Activated T-cell treated with anti-CD3 and anti-CD28 coated beads, Interleukin-2, amount 50 U/mL, for 4 hours (primary cell): Measurements from ENCODE around the gene TMEM39A. TPM values are rescaled to one million over a fixed set of nuclear protein-coding genes. Genes with fewer than 3 reads are reported as not detected.

Experiments
- ATAC-seq, 2 donors: fragments of 200-7000 bp; cut with Tn5 transposase; one replicate each; pipeline ENCODE4 v1.10.0; 2021
- DNase-seq: peaks from one replicate; pipeline ENCODE4 v3.0.0-alpha.2; 2020
- H3K27me3 Mint-ChIP-seq: one replicate; pipeline ENCODE4 v1.8.0; 2021; ENCODE audit warnings: low read depth, mixed read lengths
- H3K36me3 Mint-ChIP-seq: one replicate; pipeline ENCODE4 v1.8.0; 2022; ENCODE audit warnings: mixed read lengths; ENCODE audit not compliant: insufficient read depth
- H3K4me1 Mint-ChIP-seq: one replicate; pipeline ENCODE4 v1.8.0; 2021; ENCODE audit warnings: low read depth, mixed read lengths
- H3K4me3 Mint-ChIP-seq: one replicate; pipeline ENCODE4 v1.8.0; 2021; ENCODE audit warnings: mild to moderate bottlenecking, moderate library complexity, mixed read lengths
- H3K9me3 Mint-ChIP-seq: one replicate; pipeline ENCODE4 v1.8.0; 2021; ENCODE audit warnings: mixed read lengths
- total RNA-seq, 3 donors: library from RNA; stranded (reverse); gene quantifications; one replicate each; pipeline ENCODE4 v1.2.1, GENCODE V29; 2021

TMEM39A gene
- total RNA-seq, 3 donors from 2014 or later = 44.2 to 53.2 (median 45.4) TPM

GRCh38 chr3:119396870-119397269 is 66.5 kb downstream of the TMEM39A start:
- ATAC-seq (no peak), DNase-seq (no peak)
- no peak overlapping the region for H3K4me3 Mint-ChIP-seq
- H3K36me3 Mint-ChIP-seq = peaks cover 34% of the 10 kb centered on the region
- no peaks in the 10 kb centered on the region for H3K9me3 Mint-ChIP-seq
- H3K27me3 Mint-ChIP-seq = no peaks in the 10 kb centered on the region
- peaks cover 9% of the 10 kb centered on the region for H3K4me1 Mint-ChIP-seq

GRCh38 chr3:119395923-119396358 is 67.5 kb downstream of the TMEM39A start:
- no peaks in the 10 kb centered on the region for H3K9me3 Mint-ChIP-seq
- no peaks in the 10 kb centered on the region for H3K27me3 Mint-ChIP-seq
- DNase-seq (no peak), ATAC-seq (peak in 1 of 2 donors; percentile 10)
- peaks cover 34% of the 10 kb centered on the region for H3K36me3 Mint-ChIP-seq
- no peak overlapping the region for H3K4me3 Mint-ChIP-seq
- peaks cover 9% of the 10 kb centered on the region for H3K4me1 Mint-ChIP-seq

- H3K4me3 Mint-ChIP-seq = no peak overlapping the region
- H3K4me1 Mint-ChIP-seq = no peaks in the 10 kb centered on the region
- ATAC-seq = no peak
- no peaks in the 10 kb centered on the region for H3K27me3 Mint-ChIP-seq
- DNase-seq = no peak
- H3K9me3 Mint-ChIP-seq = no peaks in the 10 kb centered on the region
- H3K36me3 Mint-ChIP-seq = peaks cover 41% of the 10 kb centered on the region
Measured at GRCh38 chr3:119388577-119388976, 74.8 kb downstream of the TMEM39A start.

GRCh38 chr3:119382134-119382533 is 81.3 kb downstream of the TMEM39A start:
- Mint-ChIP-seq H3K4me3 (no peak overlapping the region), H3K4me1 (no peaks in the 10 kb centered on the region), H3K9me3 (no peaks in the 10 kb centered on the region), H3K27me3 (no peaks in the 10 kb centered on the region), H3K36me3 (peaks cover 25% of the 10 kb centered on the region)
- DNase-seq (no peak), ATAC-seq (no peak)

- no peak overlapping the region for H3K4me3 Mint-ChIP-seq
- DNase-seq = no peak
- no peak for ATAC-seq
- H3K4me1 Mint-ChIP-seq = no peaks in the 10 kb centered on the region
- H3K9me3 Mint-ChIP-seq = no peaks in the 10 kb centered on the region
- H3K36me3 Mint-ChIP-seq = peaks cover 28% of the 10 kb centered on the region
- H3K27me3 Mint-ChIP-seq = no peaks in the 10 kb centered on the region
Measured at GRCh38 chr3:119380697-119381096, 82.7 kb downstream of the TMEM39A start.

Other genes starting within 250 kb of the TMEM39A start
- gene B4GALT4, start 222.7 kb downstream of the TMEM39A start, total RNA-seq = 10 to 100 TPM; 13.9 to 20.3 (median 14.2) TPM
- 10 to 100 TPM; 16.0 to 22.0 (median 17.2) TPM for gene ARHGAP31, start 169.2 kb downstream of the TMEM39A start, total RNA-seq
- 10 to 100 TPM; 16.4 to 22.4 (median 17.5) TPM for gene POGLUT1, start 5.3 kb upstream of the TMEM39A start, total RNA-seq
- gene TIMMDC1, start 34.9 kb upstream of the TMEM39A start, total RNA-seq = 100 to 1,000 TPM; 112 to 120 (median 118) TPM
- 1 to 10 TPM; 1.6 to 6.2 (median 3.3) TPM for gene CD80, start 96.0 kb upstream of the TMEM39A start, total RNA-seq
- 1 to 10 TPM; 1.6 to 3.3 (median 2.5) TPM for gene ADPRH, start 115.9 kb upstream of the TMEM39A start, total RNA-seq
- gene PLA1A, start 134.3 kb upstream of the TMEM39A start, total RNA-seq = not detected
- gene POPDC2, start 197.0 kb upstream of the TMEM39A start, total RNA-seq = 1 to 10 TPM in 2 of 3 donors, under 1 TPM in 1; 0.84 to 2.3 (median 2.0) TPM
- 100 to 1,000 TPM in 2 of 3 donors, 10 to 100 TPM in 1; 94.7 to 118 (median 106) TPM for gene COX17, start 213.8 kb upstream of the TMEM39A start, total RNA-seq
- gene CFAP91, start 239.4 kb upstream of the TMEM39A start, total RNA-seq = under 1 TPM; 0.16 to 0.29 (median 0.25) TPM